ENCODE data around the gene RFX3.

The RFX3 gene

GRCh38 chr9:3525836-3526164 lies at the start of gene RFX3:
RFX3 (minus strand) TSS chr9:3526001; CDS start chr9:3395588, 130,413 bp downstream.
- peak; percentile 85 for DNase-seq (ENCODE audit: low read depth, low spot score)

DNA sequence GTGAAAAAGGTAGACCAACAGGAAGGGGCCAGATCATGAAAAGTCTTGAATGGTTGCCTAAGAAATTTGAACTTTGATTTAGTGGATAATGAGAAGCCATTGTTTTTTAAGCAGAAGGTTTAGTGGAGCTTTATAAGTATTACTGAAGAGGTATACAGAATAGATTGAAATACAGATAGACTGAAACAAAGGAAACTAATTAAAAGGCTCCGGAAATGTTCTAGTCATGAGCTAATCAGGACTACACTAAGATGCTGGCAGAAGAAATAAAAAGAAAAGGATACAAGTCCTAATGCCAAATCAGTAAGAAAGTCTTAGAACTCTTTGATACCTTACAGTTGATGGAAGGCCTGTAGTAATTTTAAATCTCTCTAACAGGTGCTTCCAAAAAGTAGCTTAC lies 45.7 kb upstream of the RFX3 start:
- DNase-seq (ENCODE audit: low read depth, low spot score), result no peak

- DNase-seq (ENCODE audit: low read depth, low spot score), result no peak
Observed at GRCh38 chr9:3569529-3569928, 43.7 kb upstream of the RFX3 start.

DNA sequence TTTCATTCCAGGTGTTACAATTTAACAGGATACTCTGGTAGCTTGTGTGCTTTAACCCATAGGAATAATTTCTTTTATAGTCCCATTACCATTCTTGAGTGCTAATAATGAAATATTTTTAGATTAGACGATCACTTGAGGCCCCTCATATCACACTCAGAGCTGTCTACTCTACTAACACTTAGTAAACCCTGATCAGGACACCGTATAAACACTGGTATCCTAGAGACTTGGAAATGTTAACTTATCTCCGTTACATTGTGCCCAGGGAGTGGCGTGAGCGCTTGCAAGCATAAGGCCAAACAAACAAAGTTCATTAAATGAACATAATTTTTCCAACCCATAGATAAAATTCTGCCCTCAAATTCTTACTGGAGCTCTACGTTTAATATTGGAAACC lies 42.2 kb upstream of the RFX3 start:
- DNase-seq (ENCODE audit: low read depth, low spot score), result no peak

GRCh38 chr9:3553076-3553765 lies 27.4 kb upstream of the RFX3 start:
- DNase-seq (ENCODE audit: low read depth, low spot score), result no peak

DNA sequence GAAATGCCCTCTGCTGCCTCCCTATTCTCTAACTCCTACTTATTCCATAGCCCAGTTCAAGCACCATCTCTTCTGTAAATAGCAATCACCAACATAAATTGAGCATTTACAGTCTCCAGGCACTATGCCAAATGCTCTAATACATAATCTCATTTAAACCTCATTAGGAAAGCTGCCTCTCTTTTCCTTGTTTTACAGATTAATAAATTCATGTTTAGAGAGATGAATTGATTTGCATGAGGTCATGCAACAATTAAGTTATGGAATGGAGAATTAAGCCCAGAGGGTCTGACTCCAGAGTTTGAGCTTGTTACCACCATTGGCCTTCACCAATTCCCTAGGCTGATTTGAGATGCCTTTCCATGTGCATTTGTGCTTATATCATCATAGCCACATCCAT lies 23.4 kb upstream of the RFX3 start:
- DNase-seq (ENCODE audit: low read depth, low spot score), result no peak

DNA sequence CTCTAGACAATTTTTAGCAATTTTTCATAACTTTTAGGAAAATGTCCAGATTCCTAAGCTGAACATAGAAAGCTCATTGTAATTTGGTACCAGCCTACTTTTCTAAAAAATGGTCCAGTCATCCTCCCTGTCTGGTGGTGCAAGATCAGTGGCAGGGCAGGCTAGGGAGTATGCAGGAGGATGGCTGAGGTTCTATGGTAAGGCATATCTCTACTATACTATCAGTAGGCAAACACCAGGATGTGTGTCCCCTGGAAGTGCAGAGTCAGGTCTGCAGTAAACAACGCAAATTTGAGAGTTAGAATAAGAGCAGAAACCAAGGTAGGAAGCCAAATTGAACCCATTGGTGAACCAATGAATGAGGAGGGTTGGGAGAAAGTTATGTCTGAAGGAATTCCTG lies 22.8 kb upstream of the RFX3 start:
- no peak for DNase-seq (ENCODE audit: low read depth, low spot score)

DNA sequence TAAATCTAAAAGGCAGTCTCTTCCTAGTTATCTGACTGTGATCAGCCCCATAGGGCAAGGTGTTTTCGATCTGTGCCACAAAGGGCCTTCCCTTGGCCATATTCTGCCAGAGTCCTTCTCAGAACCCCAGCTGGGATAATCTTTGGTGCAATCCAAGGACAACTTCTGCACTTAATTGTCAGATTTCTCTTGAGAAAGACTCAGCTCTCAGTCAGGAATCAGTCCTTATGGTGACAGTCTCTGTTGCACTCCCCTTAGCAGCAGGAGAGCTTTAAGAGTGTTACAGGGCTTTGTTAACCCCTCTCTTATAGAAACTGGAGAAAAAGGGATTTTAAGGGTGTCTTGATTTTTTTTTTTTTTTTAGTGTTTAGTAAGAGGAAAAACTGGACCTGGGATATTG lies 15.4 kb upstream of the RFX3 start:
- no peak for DNase-seq (ENCODE audit: low read depth, low spot score)

GRCh38 chr9:3534614-3535404 lies 9.0 kb upstream of the RFX3 start:
- no peak for DNase-seq (ENCODE audit: low read depth, low spot score)

- no peak for DNase-seq (ENCODE audit: low read depth, low spot score)
Observed at GRCh38 chr9:3532158-3532557, 6.4 kb upstream of the RFX3 start.

- peak; percentile 19 for DNase-seq (ENCODE audit: low read depth, low spot score)
Observed at GRCh38 chr9:3528451-3528850, 2.6 kb upstream of the RFX3 start.

DNA sequence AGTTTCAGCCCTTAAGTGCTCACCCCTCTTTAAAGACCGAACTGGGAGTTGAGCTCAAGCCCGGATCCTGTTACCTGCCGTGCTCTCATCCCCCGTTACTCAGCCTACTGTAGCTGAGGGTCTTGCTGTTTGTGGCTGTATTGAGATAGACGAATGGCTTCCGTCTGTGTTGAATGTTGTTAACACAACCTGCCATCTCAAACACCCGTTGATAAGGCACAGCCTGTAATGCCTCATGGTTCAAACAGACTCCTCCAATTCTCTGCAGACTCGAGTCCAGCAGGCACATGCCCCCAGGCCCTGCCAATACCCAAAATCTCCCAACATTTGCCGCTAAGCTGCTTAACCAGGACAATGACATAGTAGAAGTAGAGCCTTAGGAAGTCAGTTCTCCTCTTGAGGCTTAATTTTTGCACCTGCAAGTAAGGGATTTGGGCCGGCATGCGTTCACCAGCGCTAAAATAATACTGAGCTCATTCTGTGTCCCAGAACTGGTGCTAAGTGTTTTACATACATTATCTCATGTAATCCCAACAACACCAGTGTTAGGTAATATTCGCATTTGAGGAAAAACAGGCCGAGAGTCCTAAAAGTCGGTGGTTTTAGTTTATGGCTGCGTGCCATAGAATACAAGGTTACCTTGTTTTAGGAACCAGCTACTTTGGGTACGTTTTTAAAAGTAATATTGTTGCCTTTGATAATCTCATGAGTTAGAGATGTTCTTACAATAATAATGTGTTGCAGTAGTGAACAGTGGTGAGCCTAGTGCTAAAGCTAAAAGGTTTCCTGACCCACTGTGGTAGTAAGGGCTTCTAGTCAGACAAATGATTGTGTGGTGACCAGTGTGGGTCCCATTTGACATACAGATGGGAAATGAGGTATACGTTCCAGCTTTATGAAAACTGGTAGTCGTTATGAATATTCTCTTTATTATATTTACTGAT lies 1.5 kb upstream of the RFX3 start:
- no peak for DNase-seq (ENCODE audit: low read depth, low spot score)

DNA sequence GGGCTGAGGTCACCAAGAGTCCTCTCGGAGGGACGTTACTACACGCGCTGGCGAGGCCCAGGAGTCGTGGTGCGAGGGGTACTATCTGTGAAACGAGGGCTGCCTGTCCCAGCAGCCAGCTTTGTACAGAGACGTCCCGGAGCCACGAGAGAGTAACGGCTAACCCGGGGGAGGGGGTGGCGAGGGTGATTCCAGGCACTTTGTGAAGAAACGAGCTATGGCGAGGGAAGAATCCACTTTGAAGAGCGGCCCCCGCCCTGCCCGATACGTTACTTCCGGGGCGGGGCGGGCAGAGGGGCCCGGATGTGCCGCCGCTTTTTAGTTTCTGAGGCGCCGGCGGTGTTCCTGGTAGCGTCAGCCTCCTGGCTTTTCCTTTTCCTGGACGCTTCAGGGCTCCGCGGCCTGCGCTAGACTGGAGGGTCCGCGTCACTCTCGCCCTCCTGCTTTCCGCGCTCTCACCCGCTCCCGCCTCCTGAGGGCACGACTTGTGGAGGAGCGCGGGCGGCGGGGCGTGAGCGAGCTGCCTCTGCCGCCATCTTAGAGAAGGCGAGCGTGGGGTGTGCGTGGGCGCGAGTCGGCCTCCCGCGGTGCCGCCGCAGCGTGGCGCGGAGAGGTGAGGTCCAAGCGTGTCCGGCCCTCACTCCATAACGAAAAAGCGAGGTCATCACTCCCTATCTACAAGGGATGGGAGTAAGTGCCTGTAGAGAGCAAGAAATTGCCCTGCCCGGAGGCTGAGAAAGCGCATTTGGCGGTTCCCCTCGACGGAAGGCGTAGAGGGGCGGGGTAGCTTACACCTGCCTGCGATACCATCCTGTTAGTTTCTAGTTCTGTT lies 580 bp upstream of the RFX3 start:
- peak; percentile 86 for DNase-seq (ENCODE audit: low read depth, low spot score)

GRCh38 chr9:3525096-3525835 lies 535 bp downstream of the RFX3 start:
- no peak for DNase-seq (ENCODE audit: low read depth, low spot score)

DNA sequence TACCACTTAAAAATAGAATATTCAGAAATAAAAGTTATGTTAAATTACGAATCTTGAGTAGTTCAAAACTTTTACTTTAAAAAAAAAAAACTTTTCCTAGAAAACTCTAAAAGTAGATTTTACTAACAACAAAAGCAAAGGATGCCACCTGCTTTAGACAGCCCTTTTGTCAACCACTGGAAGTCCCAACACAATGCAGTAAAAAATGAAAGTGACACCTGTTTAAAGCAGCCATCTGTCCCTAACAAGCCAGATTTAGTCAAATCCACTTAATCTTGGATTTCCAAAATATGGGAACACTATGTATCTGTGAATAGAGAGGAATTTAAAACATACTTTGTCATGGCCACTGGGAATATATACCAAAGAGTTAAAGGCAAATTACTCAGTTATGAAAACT lies 3.8 kb downstream of the RFX3 start:
- DNase-seq (ENCODE audit: low read depth, low spot score), result no peak

DNA sequence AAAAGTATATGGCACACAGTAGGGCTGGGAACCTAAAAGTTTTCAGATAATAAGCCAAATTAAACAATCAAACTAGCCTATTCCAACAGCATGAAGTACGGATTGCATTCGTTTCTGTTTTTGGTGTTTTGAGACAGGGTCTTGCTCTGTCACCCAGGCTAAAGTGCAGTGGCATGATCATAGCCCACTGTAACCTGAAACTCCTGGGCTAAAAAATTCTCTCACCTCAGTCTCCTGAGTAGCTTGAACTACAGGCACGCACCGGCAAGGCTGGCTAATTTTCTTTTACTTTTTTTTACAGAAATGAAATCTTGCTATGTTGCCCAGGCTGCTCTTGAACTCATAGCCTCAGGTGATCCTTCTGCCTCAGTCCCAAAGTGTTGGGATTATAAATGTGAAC lies 5.2 kb downstream of the RFX3 start:
- no peak for DNase-seq (ENCODE audit: low read depth, low spot score)

GRCh38 chr9:3517377-3518048 lies 8.3 kb downstream of the RFX3 start:
- DNase-seq (ENCODE audit: low read depth, low spot score), result no peak

- no peak for DNase-seq (ENCODE audit: low read depth, low spot score)
Observed at GRCh38 chr9:3516667-3517330, 9.0 kb downstream of the RFX3 start.

DNA sequence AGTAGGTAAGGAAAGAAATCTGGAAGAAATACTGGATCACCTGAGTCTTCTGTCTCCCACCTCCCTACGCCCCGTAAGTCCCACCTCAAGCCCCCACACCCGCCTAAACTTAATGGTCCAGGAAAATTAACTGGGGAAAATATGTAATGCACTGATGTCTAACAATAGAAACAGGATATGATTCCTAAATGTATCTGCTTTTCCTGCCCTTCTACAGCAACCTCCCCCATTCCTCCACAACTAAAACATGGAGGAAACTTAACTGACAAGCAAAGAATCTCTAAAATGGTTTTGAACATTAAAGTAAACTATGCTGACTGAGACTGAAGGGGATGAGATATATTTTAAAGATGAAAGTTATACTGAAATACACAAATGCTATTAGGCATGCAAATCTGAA lies 10.4 kb downstream of the RFX3 start:
- DNase-seq (ENCODE audit: low read depth, low spot score), result no peak

GRCh38 chr9:3514786-3515185 lies 11.0 kb downstream of the RFX3 start:
- DNase-seq (ENCODE audit: low read depth, low spot score), result no peak

Measured in activated naive CD8-positive, alpha-beta T cell treated with anti-CD3 and anti-CD28 coated beads, Interleukin-2, amount 50 U/mL, for 16 hours (primary cell).